Caco-2 (cell line): ENCODE results near the gene PNLDC1. TPM values are rescaled to one million over a fixed set of nuclear protein-coding genes. Genes with fewer than 3 reads are reported as not detected.

Experiments
- BruUV-seq: library from RNA; stranded (reverse); fragments of 400-500 nt; replicated peaks from 2 replicates; lab custom pipeline; 2021; lab: Mats Ljungman, UMichigan
- CTCF ChIA-PET: fragments of 300-600 bp; sonication (Branson Sonifier 250); formaldehyde crosslinking; loops from one replicate; lab custom pipeline; 2022; ENCODE audit warnings: antibody characterized with exemption; lab: Charles Lee
- POLR2A ChIA-PET: fragments of 300-600 bp; sonication (Branson Sonifier 250); formaldehyde crosslinking; loops from one replicate; lab custom pipeline; 2022; ENCODE audit warnings: antibody characterized with exemption; lab: Charles Lee
- DNase-seq, 2 experiments: peaks; one replicate each; pipeline versions ENCODE4 v3.0.0 to v3.0.0-alpha.2; 2020 to 2022
- H3K27me3 ChIP-seq: replicated peaks from 2 replicates; pipeline ENCODE4 v1.6.0; 2011; ENCODE audit warnings: low read length; ENCODE audit not compliant: control insufficient read depth, insufficient read depth
- H3K36me3 ChIP-seq: 2 replicates; pipeline ENCODE4 v1.5.1; 2011; ENCODE audit warnings: low read length; ENCODE audit not compliant: control insufficient read depth, insufficient read depth
- H3K4me1 ChIP-seq: fragments of 250-450 bp; sonication (Bioruptor Pico); 2 replicates; pipeline ENCODE4 v1.5.1; 2020; ENCODE audit warnings: mild to moderate bottlenecking
- H3K4me3 ChIP-seq: 2 replicates; pipeline ENCODE4 v1.5.1; 2011; ENCODE audit warnings: low read depth, mild to moderate bottlenecking, control low read depth, low read length
- H3K9me3 ChIP-seq: fragments of 250-450 bp; sonication (Bioruptor Pico); 2 replicates; pipeline ENCODE4 v1.5.1; 2020; ENCODE audit warnings: mild to moderate bottlenecking, moderate library complexity
- H3K27ac Mint-ChIP-seq: one replicate; pipeline ENCODE4 v1.8.0; 2022; ENCODE audit warnings: mixed read lengths; ENCODE audit not compliant: unreplicated experiment
- H3K27me3 Mint-ChIP-seq: one replicate; pipeline ENCODE4 v1.8.0; 2022; ENCODE audit warnings: mixed read lengths; ENCODE audit not compliant: insufficient read depth, unreplicated experiment
- H3K36me3 Mint-ChIP-seq: one replicate; pipeline ENCODE4 v1.8.0; 2022; ENCODE audit warnings: mild to moderate bottlenecking, mixed read lengths; ENCODE audit not compliant: insufficient read depth, unreplicated experiment
- H3K4me1 Mint-ChIP-seq: one replicate; pipeline ENCODE4 v1.8.0; 2022; ENCODE audit warnings: low read depth, mixed read lengths; ENCODE audit not compliant: unreplicated experiment
- H3K4me3 Mint-ChIP-seq: one replicate; pipeline ENCODE4 v1.8.0; 2022; ENCODE audit warnings: mild to moderate bottlenecking, moderate library complexity, mixed read lengths; ENCODE audit not compliant: unreplicated experiment
- H3K9me3 Mint-ChIP-seq: one replicate; pipeline ENCODE4 v1.8.0; 2022; ENCODE audit warnings: mixed read lengths; ENCODE audit not compliant: unreplicated experiment
- CTCF ChIP-seq, 2 experiments: fragments of 200-600 bp in 1 of 2; IDR thresholded peaks; 1 replicate in 1 of 2; 2 replicates in 1 of 2; pipeline versions ENCODE4 v1.5.1 to v1.8.0; 2011 to 2022; ENCODE audit warnings: antibody characterized with exemption in 1 of 2, control low read depth in 1 of 2, inconsistent platforms in 1 of 2, low read depth in 1 of 2, low read length in 1 of 2, mild to moderate bottlenecking in 1 of 2, moderate library complexity in 1 of 2; ENCODE audit not compliant: insufficient read depth in 1 of 2, severe bottlenecking in 1 of 2, unreplicated experiment in 1 of 2
- intact Hi-C: fragments of 100-400 bp; cut with micrococcal nuclease; formaldehyde crosslinking; loops from one replicate; pipeline ENCODE4 v1.10.0; 2022; ENCODE audit not compliant: unreplicated experiment
- total RNA-seq: library from RNA; stranded (reverse); gene quantifications from 2 replicates; pipeline ENCODE4 v1.2.3, GENCODE V29; 2022

The PNLDC1 gene
- total RNA-seq, 1 experiment from 2014 or later: 0.32 TPM

DNA sequence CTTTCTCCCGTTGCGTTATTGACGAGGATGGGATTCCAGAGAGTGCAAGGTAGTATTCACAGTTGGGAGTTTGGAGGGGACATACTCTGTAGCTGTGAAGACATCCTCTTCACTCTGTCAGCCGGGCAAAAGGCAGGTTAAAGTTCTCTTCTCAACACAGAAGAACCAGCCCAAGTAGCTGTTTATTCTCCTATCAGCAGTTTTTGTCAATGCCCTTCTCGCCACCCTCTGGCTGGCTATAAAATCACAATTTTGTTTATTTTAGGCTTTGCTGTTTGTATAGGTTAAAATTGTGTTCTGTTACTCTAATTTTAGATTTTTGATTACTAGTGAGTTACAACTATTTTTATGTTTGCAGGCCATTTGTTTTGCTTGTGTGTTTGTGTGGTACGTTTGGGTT is 52.8 kb downstream of the PNLDC1 start:
- CTCF ChIA-PET: interaction anchor here (0.6 to 1.0 kb wide), 3 partner anchors 15 to 46 kb away, joined by 4 read pairs; no protein-coding TSS in a partner anchor
- H3K36me3 ChIP-seq: no peaks in the 10 kb centered on the region
- intact Hi-C loops: loop anchor here (2.0 to 5.0 kb wide), 4 partner anchors 46 to 161 kb away; partner anchors contain the start of genes SOD2 and TCP1
- POLR2A ChIA-PET: interaction anchor here (1.4 kb wide), 1 partner anchor 62 kb away, joined by 4 read pairs; the partner anchor contains the start of gene MRPL18
- Mint-ChIP-seq H3K9me3 (peaks cover 14% of the 10 kb centered on the region), H3K4me3 (no peak overlapping the region), H3K27ac (no peak overlapping the region), H3K27me3 (peaks cover 8% of the 10 kb centered on the region), H3K36me3 (no peaks in the 10 kb centered on the region), H3K4me1 (no peaks in the 10 kb centered on the region)
- H3K9me3 ChIP-seq: peaks cover 6% of the 10 kb centered on the region; the same call in 1 of the 2 replicates
- H3K4me1 ChIP-seq: no peaks in the 10 kb centered on the region
- peak in 1 of 2 experiments; percentile 21 for TF ChIP-seq CTCF (IDR thresholded peaks at IDR 0.05; ENCODE audit: insufficient read depth in 1 of 2, low read depth in 1 of 2, low read length in 1 of 2, severe bottlenecking in 1 of 2, unreplicated experiment in 1 of 2)
- no peak overlapping the region for H3K4me3 ChIP-seq
- no TSS peak for BruUV-seq
- DNase-seq: peak in 1 of 2 experiments; percentile 32
- no peaks in the 10 kb centered on the region for H3K27me3 ChIP-seq

GRCh38 chr6:159853754-159854153 is 53.7 kb downstream of the PNLDC1 start:
- POLR2A ChIA-PET: no interaction called here
- no peaks in the 10 kb centered on the region for H3K4me1 Mint-ChIP-seq
- Histone ChIP-seq H3K4me1 (no peaks in the 10 kb centered on the region), H3K36me3 (no peaks in the 10 kb centered on the region), H3K4me3 (no peak overlapping the region), H3K27me3 (no peaks in the 10 kb centered on the region), H3K9me3 (peaks cover 2% of the 10 kb centered on the region; the same call in 1 of the 2 replicates)
- intact Hi-C loops: loop anchor here (2.0 to 5.0 kb wide), 4 partner anchors 46 to 161 kb away; partner anchors contain the start of genes SOD2 and TCP1
- no peak overlapping the region for H3K27ac Mint-ChIP-seq
- H3K4me3 Mint-ChIP-seq: no peak overlapping the region
- no peaks in the 10 kb centered on the region for H3K36me3 Mint-ChIP-seq
- no peak for DNase-seq
- H3K27me3 Mint-ChIP-seq: peaks cover 10% of the 10 kb centered on the region
- CTCF ChIA-PET: interaction anchor here (0.7 kb wide), 1 partner anchor 9 kb away, joined by 4 read pairs; no protein-coding TSS in a partner anchor
- no peak for TF ChIP-seq CTCF (IDR thresholded peaks at IDR 0.05; ENCODE audit: insufficient read depth in 1 of 2, low read depth in 1 of 2, low read length in 1 of 2, severe bottlenecking in 1 of 2, unreplicated experiment in 1 of 2)
- no TSS peak for BruUV-seq
- peaks cover 10% of the 10 kb centered on the region for H3K9me3 Mint-ChIP-seq

- Histone ChIP-seq H3K4me3 (no peak overlapping the region), H3K9me3 (no peaks in the 10 kb centered on the region), H3K36me3 (no peaks in the 10 kb centered on the region), H3K27me3 (no peaks in the 10 kb centered on the region), H3K4me1 (no peaks in the 10 kb centered on the region)
- CTCF ChIA-PET: no interaction called here
- Mint-ChIP-seq H3K27ac (no peak overlapping the region), H3K27me3 (peaks cover 13% of the 10 kb centered on the region), H3K36me3 (no peaks in the 10 kb centered on the region), H3K4me1 (no peaks in the 10 kb centered on the region), H3K9me3 (peaks cover 5% of the 10 kb centered on the region), H3K4me3 (no peak overlapping the region)
- no peak for TF ChIP-seq CTCF (IDR thresholded peaks at IDR 0.05; ENCODE audit: insufficient read depth in 1 of 2, low read depth in 1 of 2, low read length in 1 of 2, severe bottlenecking in 1 of 2, unreplicated experiment in 1 of 2)
- POLR2A ChIA-PET: no interaction called here
- BruUV-seq: no TSS peak
- no peak for DNase-seq
- intact Hi-C loops: loop anchor here (5.0 kb wide), 3 partner anchors 48 to 163 kb away; partner anchors contain the start of genes SOD2 and TCP1
Measured at GRCh38 chr6:159854959-159855358, 54.9 kb downstream of the PNLDC1 start.
